ENCODE data around the gene VPS13D.

DNA sequence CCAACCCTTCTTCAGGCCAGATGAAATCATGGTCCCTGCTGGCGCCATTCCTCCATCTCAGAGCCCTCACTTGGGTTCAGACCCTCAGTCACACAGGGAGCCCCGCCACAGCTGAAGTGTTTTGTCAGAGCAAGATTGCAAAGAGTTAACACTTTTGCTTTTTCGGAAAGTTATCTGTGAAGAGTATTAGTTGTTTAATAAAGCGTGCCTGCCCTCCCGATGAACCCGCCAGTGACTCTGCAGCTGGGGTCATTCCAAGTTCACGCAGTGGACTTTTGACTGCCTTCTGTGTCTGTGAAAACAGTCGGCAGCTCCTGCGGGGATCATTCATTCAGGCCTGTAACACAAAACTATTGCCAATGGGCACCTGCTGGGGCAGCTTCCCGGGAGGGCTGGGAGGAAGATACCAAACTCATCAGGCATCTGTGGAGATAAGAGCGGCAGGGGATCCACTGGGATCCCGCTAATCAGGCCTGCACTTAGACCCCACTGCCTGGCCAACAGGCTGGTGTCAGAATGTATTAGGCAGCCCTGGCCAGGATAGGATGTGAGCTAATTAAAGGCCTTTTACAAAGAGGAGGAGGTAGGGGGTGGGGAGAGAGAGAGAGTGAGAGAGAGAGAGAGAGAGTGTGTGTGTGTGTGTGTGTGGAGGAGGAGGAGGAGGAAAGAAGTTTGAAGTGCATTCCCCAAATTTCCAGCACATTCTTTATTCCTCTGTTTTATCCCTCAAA, 203.7 kb downstream of the VPS13D start:
- TF ChIP-seq, protein P1, sequence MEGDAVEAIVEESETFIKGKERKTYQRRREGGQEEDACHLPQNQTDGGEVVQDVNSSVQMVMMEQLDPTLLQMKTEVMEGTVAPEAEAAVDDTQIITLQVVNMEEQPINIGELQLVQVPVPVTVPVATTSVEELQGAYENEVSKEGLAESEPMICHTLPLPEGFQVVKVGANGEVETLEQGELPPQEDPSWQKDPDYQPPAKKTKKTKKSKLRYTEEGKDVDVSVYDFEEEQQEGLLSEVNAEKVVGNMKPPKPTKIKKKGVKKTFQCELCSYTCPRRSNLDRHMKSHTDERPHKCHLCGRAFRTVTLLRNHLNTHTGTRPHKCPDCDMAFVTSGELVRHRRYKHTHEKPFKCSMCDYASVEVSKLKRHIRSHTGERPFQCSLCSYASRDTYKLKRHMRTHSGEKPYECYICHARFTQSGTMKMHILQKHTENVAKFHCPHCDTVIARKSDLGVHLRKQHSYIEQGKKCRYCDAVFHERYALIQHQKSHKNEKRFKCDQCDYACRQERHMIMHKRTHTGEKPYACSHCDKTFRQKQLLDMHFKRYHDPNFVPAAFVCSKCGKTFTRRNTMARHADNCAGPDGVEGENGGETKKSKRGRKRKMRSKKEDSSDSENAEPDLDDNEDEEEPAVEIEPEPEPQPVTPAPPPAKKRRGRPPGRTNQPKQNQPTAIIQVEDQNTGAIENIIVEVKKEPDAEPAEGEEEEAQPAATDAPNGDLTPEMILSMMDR (conservative IDR thresholded peaks at IDR 0.05; ENCODE audit: low read depth in 2 of 2): no peak
- TF ChIP-seq CREB1 (CRISPR knock-in tag; IDR thresholded peaks at IDR 0.05; ENCODE audit: low read depth) (no peak), STAT1 (IDR thresholded peaks at IDR 0.05; ENCODE audit: unreplicated experiment) (no peak), ZNF331 (CRISPR knock-in tag; IDR thresholded peaks at IDR 0.05; ENCODE audit: low read depth) (no peak)

All from GM23338 (cell line).